ENCODE results near the gene NDST1.

The NDST1 gene

DNA sequence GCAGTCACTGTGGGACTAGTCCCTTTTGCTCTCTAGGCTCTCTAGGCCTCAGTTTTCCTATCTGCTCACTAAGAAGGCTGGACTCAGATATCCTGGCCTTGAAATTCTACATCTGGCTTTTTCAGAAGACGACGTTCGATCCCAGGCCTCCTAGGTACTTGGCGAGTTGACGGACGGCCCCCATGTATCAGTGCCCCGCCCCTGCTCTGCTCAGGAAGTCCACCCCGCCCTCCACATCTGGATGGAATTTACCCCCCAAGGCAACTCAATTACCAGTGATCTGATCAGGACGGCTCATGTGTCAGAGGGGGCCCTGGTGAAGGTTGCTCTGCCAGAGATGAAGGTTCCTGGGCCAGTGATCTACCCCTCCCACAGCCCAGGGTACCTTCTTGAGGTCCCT lies 88.4 kb downstream of the NDST1 start:
- no peak overlapping the region for H2AFZ ChIP-seq (ENCODE audit: low read depth, low read length, severe bottlenecking)
- H3K79me2 ChIP-seq (ENCODE audit: insufficient read depth, low read length): no peaks in the 10 kb centered on the region
- no peak overlapping the region for H3K9ac ChIP-seq (ENCODE audit: low read length)
- no peak for TF ChIP-seq EZH2phosphoT487 (conservative IDR thresholded peaks at IDR 0.05; ENCODE audit: low read length)
- TF ChIP-seq, protein P1, sequence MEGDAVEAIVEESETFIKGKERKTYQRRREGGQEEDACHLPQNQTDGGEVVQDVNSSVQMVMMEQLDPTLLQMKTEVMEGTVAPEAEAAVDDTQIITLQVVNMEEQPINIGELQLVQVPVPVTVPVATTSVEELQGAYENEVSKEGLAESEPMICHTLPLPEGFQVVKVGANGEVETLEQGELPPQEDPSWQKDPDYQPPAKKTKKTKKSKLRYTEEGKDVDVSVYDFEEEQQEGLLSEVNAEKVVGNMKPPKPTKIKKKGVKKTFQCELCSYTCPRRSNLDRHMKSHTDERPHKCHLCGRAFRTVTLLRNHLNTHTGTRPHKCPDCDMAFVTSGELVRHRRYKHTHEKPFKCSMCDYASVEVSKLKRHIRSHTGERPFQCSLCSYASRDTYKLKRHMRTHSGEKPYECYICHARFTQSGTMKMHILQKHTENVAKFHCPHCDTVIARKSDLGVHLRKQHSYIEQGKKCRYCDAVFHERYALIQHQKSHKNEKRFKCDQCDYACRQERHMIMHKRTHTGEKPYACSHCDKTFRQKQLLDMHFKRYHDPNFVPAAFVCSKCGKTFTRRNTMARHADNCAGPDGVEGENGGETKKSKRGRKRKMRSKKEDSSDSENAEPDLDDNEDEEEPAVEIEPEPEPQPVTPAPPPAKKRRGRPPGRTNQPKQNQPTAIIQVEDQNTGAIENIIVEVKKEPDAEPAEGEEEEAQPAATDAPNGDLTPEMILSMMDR (IDR thresholded peaks at IDR 0.05; ENCODE audit: insufficient read depth, low read length, poor library complexity, severe bottlenecking): no peak
- H4K20me1 ChIP-seq (ENCODE audit: low read depth, low read length): no peaks in the 10 kb centered on the region
- H3K9me2 ChIP-seq (replicated peaks; ENCODE audit: insufficient read depth, low read length): no peaks in the 10 kb centered on the region
- H3K27ac ChIP-seq (ENCODE audit: low read depth, low read length): no peak overlapping the region
- no peaks in the 10 kb centered on the region for H3K27me3 ChIP-seq (ENCODE audit: low read length)
- H3F3A ChIP-seq (ENCODE audit: insufficient read depth): no peaks in the 10 kb centered on the region
- H3K9me3 ChIP-seq (ENCODE audit: insufficient read depth, low read length): no peaks in the 10 kb centered on the region
- no peaks in the 10 kb centered on the region for H3K36me3 ChIP-seq (ENCODE audit: low read length)
- H3K4me2 ChIP-seq (ENCODE audit: low read depth, low read length, poor library complexity, severe bottlenecking): no peak overlapping the region
- no peak overlapping the region for H3K4me3 ChIP-seq (ENCODE audit: insufficient read depth, low read length, poor library complexity, severe bottlenecking)

DNA sequence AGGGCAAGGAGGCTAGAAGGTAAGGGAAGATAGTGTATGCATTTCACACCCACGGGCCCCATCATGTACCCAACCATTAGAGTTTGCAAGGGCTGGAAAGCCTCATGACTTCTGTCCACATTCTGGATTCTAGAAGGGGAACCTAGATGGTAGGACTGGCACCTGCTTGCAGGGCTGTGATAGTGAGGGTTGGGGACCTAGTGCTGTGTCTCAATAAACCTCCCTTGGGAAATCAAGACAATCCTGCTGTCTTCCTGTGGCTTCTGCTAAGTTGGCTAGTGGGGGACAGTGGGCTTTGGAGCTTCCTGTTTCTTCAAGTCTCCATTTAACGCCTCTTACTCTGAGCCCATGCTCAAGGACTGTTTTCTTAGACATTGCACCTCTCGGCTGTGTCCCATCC lies 88.9 kb downstream of the NDST1 start:
- Histone ChIP-seq H3K9me3 (ENCODE audit: insufficient read depth, low read length) (no peaks in the 10 kb centered on the region), H3K4me2 (ENCODE audit: low read depth, low read length, poor library complexity, severe bottlenecking) (no peak overlapping the region), H3K4me3 (ENCODE audit: insufficient read depth, low read length, poor library complexity, severe bottlenecking) (no peak overlapping the region), H3F3A (ENCODE audit: insufficient read depth) (no peaks in the 10 kb centered on the region), H3K79me2 (ENCODE audit: insufficient read depth, low read length) (no peaks in the 10 kb centered on the region), H2AFZ (ENCODE audit: low read depth, low read length, severe bottlenecking) (no peak overlapping the region), H3K36me3 (ENCODE audit: low read length) (no peaks in the 10 kb centered on the region), H3K9me2 (replicated peaks; ENCODE audit: insufficient read depth, low read length) (no peaks in the 10 kb centered on the region), H3K27me3 (ENCODE audit: low read length) (no peaks in the 10 kb centered on the region), H3K9ac (ENCODE audit: low read length) (no peak overlapping the region), H3K27ac (ENCODE audit: low read depth, low read length) (no peak overlapping the region), H4K20me1 (ENCODE audit: low read depth, low read length) (no peaks in the 10 kb centered on the region)
- no peak for TF ChIP-seq EZH2phosphoT487 (conservative IDR thresholded peaks at IDR 0.05; ENCODE audit: low read length)
- TF ChIP-seq, protein P1 (IDR thresholded peaks at IDR 0.05; ENCODE audit: insufficient read depth, low read length, poor library complexity, severe bottlenecking): no peak

DNA sequence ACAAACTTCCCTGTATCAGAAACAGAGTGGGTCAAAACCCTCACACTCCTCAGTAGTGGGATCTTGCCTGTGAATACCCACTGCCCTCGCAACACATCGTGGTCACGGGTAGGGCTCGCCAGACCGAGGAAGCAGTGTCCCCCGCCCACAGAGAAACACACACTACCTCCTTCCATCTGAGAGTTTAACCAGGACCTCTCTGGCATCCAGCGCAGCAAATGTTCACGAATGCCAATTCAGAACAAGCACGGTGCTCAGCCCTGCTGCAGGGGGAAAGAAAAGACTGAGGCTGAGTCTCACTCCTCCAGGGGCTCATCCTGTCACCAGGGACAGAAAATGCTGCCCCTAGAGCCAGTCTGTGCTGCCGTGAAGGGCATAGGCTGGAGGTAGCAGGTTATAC lies 90.1 kb downstream of the NDST1 start:
- H3K9me3 ChIP-seq (ENCODE audit: insufficient read depth, low read length): no peaks in the 10 kb centered on the region
- no peak overlapping the region for H3K4me3 ChIP-seq (ENCODE audit: insufficient read depth, low read length, poor library complexity, severe bottlenecking)
- H3K27me3 ChIP-seq (ENCODE audit: low read length): no peaks in the 10 kb centered on the region
- no peak overlapping the region for H3K27ac ChIP-seq (ENCODE audit: low read depth, low read length)
- no peaks in the 10 kb centered on the region for H3F3A ChIP-seq (ENCODE audit: insufficient read depth)
- no peaks in the 10 kb centered on the region for H4K20me1 ChIP-seq (ENCODE audit: low read depth, low read length)
- no peaks in the 10 kb centered on the region for H3K79me2 ChIP-seq (ENCODE audit: insufficient read depth, low read length)
- no peak for TF ChIP-seq EZH2phosphoT487 (conservative IDR thresholded peaks at IDR 0.05; ENCODE audit: low read length)
- TF ChIP-seq, protein P1 (IDR thresholded peaks at IDR 0.05; ENCODE audit: insufficient read depth, low read length, poor library complexity, severe bottlenecking): no peak
- no peaks in the 10 kb centered on the region for H3K36me3 ChIP-seq (ENCODE audit: low read length)
- H2AFZ ChIP-seq (ENCODE audit: low read depth, low read length, severe bottlenecking): no peak overlapping the region
- no peaks in the 10 kb centered on the region for H3K9me2 ChIP-seq (replicated peaks; ENCODE audit: insufficient read depth, low read length)
- H3K4me2 ChIP-seq (ENCODE audit: low read depth, low read length, poor library complexity, severe bottlenecking): no peak overlapping the region
- no peak overlapping the region for H3K9ac ChIP-seq (ENCODE audit: low read length)
